ENCODE data around the gene SLC5A10.

The SLC5A10 gene

GRCh38 chr17:19006698-19007097 is 54.7 kb downstream of the SLC5A10 start:
- DNase-seq (ENCODE audit: low read depth): no peak
- no peak for TF ChIP-seq CTCF (conservative IDR thresholded peaks at IDR 0.05; ENCODE audit: low read length)
- H3K4me3 ChIP-seq (ENCODE audit: low read length): no peak overlapping the region

GRCh38 chr17:19009970-19010369 is 58.0 kb downstream of the SLC5A10 start:
- no peak overlapping the region for H3K4me3 ChIP-seq (ENCODE audit: low read length)
- no peak for TF ChIP-seq CTCF (conservative IDR thresholded peaks at IDR 0.05; ENCODE audit: low read length)
- no peak for DNase-seq (ENCODE audit: low read depth)

- DNase-seq (ENCODE audit: low read depth): no peak
- H3K4me3 ChIP-seq (ENCODE audit: low read length): no peak overlapping the region
- TF ChIP-seq CTCF (conservative IDR thresholded peaks at IDR 0.05; ENCODE audit: low read length): no peak
Measured at GRCh38 chr17:19010729-19011505, 59.0 kb downstream of the SLC5A10 start.

- TF ChIP-seq CTCF (conservative IDR thresholded peaks at IDR 0.05; ENCODE audit: low read length): no peak
- no peak overlapping the region for H3K4me3 ChIP-seq (ENCODE audit: low read length)
- DNase-seq (ENCODE audit: low read depth): no peak
Measured at GRCh38 chr17:19011581-19011980, 59.6 kb downstream of the SLC5A10 start.

- no peak for TF ChIP-seq CTCF (conservative IDR thresholded peaks at IDR 0.05; ENCODE audit: low read length)
- no peak overlapping the region for H3K4me3 ChIP-seq (ENCODE audit: low read length)
- DNase-seq (ENCODE audit: low read depth): no peak
Measured at GRCh38 chr17:19012171-19013080, 60.5 kb downstream of the SLC5A10 start.

- H3K4me3 ChIP-seq (ENCODE audit: low read length): no peak overlapping the region
- no peak for TF ChIP-seq CTCF (conservative IDR thresholded peaks at IDR 0.05; ENCODE audit: low read length)
- no peak for DNase-seq (ENCODE audit: low read depth)
Measured at GRCh38 chr17:19013226-19013625, 61.3 kb downstream of the SLC5A10 start.
